ENCODE measurements around the gene FLT3. TPM values are rescaled to one million over a fixed set of nuclear protein-coding genes. Genes with fewer than 3 reads are reported as not detected.

FLT3 gene
- total and polyA plus RNA-seq, 8 donors, result 0.21 to 1.9 (median 0.50) TPM

- DNase-seq (no peak), ATAC-seq (no peak)
- intact Hi-C loops (cut with DNase I), result no loop called here
- no peak overlapping the region for H3K27ac ChIP-seq
- no peaks in the 10 kb centered on the region for H3K36me3 ChIP-seq
- no peak overlapping the region for H3K4me3 ChIP-seq
- H3K9me3 ChIP-seq, result no peaks in the 10 kb centered on the region
- H3K27me3 ChIP-seq, result peaks cover 0 to 37% of the 10 kb centered on the region in 2 donors
- no peaks in the 10 kb centered on the region for H3K4me1 ChIP-seq
- no peak for TF ChIP-seq CTCF (IDR thresholded peaks at IDR 0.05)
Observed at GRCh38 chr13:28027607-28028364, 72.6 kb downstream of the FLT3 start.

GRCh38 chr13:28027071-28027470, 73.3 kb downstream of the FLT3 start:
- H3K36me3 ChIP-seq, result no peaks in the 10 kb centered on the region
- no peak overlapping the region for H3K4me3 ChIP-seq
- H3K27ac ChIP-seq, result no peak overlapping the region
- ATAC-seq (no peak), DNase-seq (no peak)
- intact Hi-C loops (cut with DNase I), result no loop called here
- H3K9me3 ChIP-seq, result no peaks in the 10 kb centered on the region
- no peaks in the 10 kb centered on the region for H3K4me1 ChIP-seq
- TF ChIP-seq CTCF (IDR thresholded peaks at IDR 0.05), result no peak
- H3K27me3 ChIP-seq, result peaks cover 0 to 31% of the 10 kb centered on the region in 2 donors

- Histone ChIP-seq H3K27me3 (peaks cover 0 to 26% of the 10 kb centered on the region in 2 donors), H3K36me3 (no peaks in the 10 kb centered on the region), H3K9me3 (no peaks in the 10 kb centered on the region), H3K27ac (no peak overlapping the region), H3K4me1 (no peaks in the 10 kb centered on the region), H3K4me3 (no peak overlapping the region)
- DNase-seq, result no peak
- no peak for TF ChIP-seq CTCF (IDR thresholded peaks at IDR 0.05)
- intact Hi-C loops (cut with DNase I), result no loop called here
- no peak for ATAC-seq
Observed at GRCh38 chr13:28026508-28026907, 73.9 kb downstream of the FLT3 start.

GRCh38 chr13:28022848-28023518, 77.4 kb downstream of the FLT3 start:
- H3K4me3 ChIP-seq, result no peak overlapping the region
- H3K27ac ChIP-seq, result no peak overlapping the region
- intact Hi-C loops (cut with DNase I), result no loop called here
- TF ChIP-seq CTCF (IDR thresholded peaks at IDR 0.05), result no peak
- H3K4me1 ChIP-seq, result no peaks in the 10 kb centered on the region
- ATAC-seq, result no peak
- H3K9me3 ChIP-seq, result no peaks in the 10 kb centered on the region
- no peaks in the 10 kb centered on the region for H3K36me3 ChIP-seq
- H3K27me3 ChIP-seq, result peaks cover 0 to 12% of the 10 kb centered on the region in 2 donors
- no peak for DNase-seq

- H3K27ac ChIP-seq, result no peak overlapping the region
- no peaks in the 10 kb centered on the region for H3K36me3 ChIP-seq
- ATAC-seq, result no peak
- no peaks in the 10 kb centered on the region for H3K9me3 ChIP-seq
- H3K4me3 ChIP-seq, result no peak overlapping the region
- H3K27me3 ChIP-seq, result peaks cover 0 to 41% of the 10 kb centered on the region in 2 donors
- no peak for DNase-seq
- intact Hi-C loops (cut with DNase I), result no loop called here
- no peaks in the 10 kb centered on the region for H3K4me1 ChIP-seq
- TF ChIP-seq CTCF (IDR thresholded peaks at IDR 0.05), result no peak
Observed at GRCh38 chr13:28014301-28014700, 86.1 kb downstream of the FLT3 start.
